Suprapubic skin (tissue), 4 donors: Measurements from ENCODE around the gene UBE3D.

Source experiments
- EP300 ChIP-seq: sonication (generic); formaldehyde crosslinking; IDR thresholded peaks from one replicate; pipeline ENCODE4 v1.6.1; 2017; ENCODE audit warnings: antibody characterized with exemption
- POLR2A ChIP-seq, 2 donors: fragments of 450-650 bp; IDR thresholded peaks; one replicate each; pipeline ENCODE4 v1.6.1; 2017; ENCODE audit warnings: antibody characterized with exemption in 2 of 2, mild to moderate bottlenecking in 2 of 2, moderate library complexity in 2 of 2
- POLR2AphosphoS5 ChIP-seq, 3 donors: sonication (generic); formaldehyde crosslinking; IDR thresholded peaks; one replicate each; pipeline ENCODE4 v1.6.1; 2017; ENCODE audit warnings: antibody characterized with exemption in 3 of 3
- TF ChIP-seq, protein P1 (sequence below), 2 donors: fragments of 200-600 bp in 1 of 2; fragments of 450-650 bp in 1 of 2; sonication (generic) in 1 of 2; IDR thresholded peaks; one replicate each; pipeline ENCODE4 v1.5.1; 2016 to 2019; ENCODE audit warnings: antibody characterized with exemption in 2 of 2, mild to moderate bottlenecking in 1 of 2, moderate library complexity in 1 of 2

- TF ChIP-seq POLR2AphosphoS5 (IDR thresholded peaks at IDR 0.05) (no peak), POLR2A (IDR thresholded peaks at IDR 0.05) (no peak), EP300 (no peak)
- TF ChIP-seq, protein P1, sequence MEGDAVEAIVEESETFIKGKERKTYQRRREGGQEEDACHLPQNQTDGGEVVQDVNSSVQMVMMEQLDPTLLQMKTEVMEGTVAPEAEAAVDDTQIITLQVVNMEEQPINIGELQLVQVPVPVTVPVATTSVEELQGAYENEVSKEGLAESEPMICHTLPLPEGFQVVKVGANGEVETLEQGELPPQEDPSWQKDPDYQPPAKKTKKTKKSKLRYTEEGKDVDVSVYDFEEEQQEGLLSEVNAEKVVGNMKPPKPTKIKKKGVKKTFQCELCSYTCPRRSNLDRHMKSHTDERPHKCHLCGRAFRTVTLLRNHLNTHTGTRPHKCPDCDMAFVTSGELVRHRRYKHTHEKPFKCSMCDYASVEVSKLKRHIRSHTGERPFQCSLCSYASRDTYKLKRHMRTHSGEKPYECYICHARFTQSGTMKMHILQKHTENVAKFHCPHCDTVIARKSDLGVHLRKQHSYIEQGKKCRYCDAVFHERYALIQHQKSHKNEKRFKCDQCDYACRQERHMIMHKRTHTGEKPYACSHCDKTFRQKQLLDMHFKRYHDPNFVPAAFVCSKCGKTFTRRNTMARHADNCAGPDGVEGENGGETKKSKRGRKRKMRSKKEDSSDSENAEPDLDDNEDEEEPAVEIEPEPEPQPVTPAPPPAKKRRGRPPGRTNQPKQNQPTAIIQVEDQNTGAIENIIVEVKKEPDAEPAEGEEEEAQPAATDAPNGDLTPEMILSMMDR (IDR thresholded peaks at IDR 0.05): no peak
Observed at GRCh38 chr6:82878812-82879211, 186.8 kb downstream of the UBE3D start.
